HG02571 (cell line): ENCODE data around the gene PARM1.
A peak's percentile ranks its signal among the peaks of the same experiment; 100 is the strongest.

Experiments
- ATAC-seq: cut with Tn5 transposase; IDR thresholded peaks from one replicate; pipeline ENCODE4 v1.9.1; 2021; ENCODE audit warnings: mild to moderate bottlenecking, moderate library complexity; ENCODE audit not compliant: unreplicated experiment

PARM1 gene

GRCh38 chr4:74932832-74933561 is at the start of gene PARM1:
TSS of gene PARM1 (plus strand) at chr4:74933116. CDS start at chr4:74933328, 212 bp downstream.
- peak; percentile 89 for ATAC-seq

GRCh38 chr4:74884266-74884665 is 48.6 kb upstream of the PARM1 start:
- ATAC-seq: no peak

GRCh38 chr4:74886484-74886883 is 46.4 kb upstream of the PARM1 start:
- ATAC-seq: no peak

GRCh38 chr4:74890341-74890740 is 42.6 kb upstream of the PARM1 start:
- no peak for ATAC-seq

- ATAC-seq: no peak
Measured at GRCh38 chr4:74891037-74891436, 41.9 kb upstream of the PARM1 start.

- ATAC-seq: no peak
Measured at GRCh38 chr4:74893171-74893570, 39.7 kb upstream of the PARM1 start.

GRCh38 chr4:74896595-74896994 is 36.3 kb upstream of the PARM1 start:
- ATAC-seq: no peak

GRCh38 chr4:74897386-74897785 is 35.5 kb upstream of the PARM1 start:
- no peak for ATAC-seq

GRCh38 chr4:74900862-74901261 is 32.1 kb upstream of the PARM1 start:
- no peak for ATAC-seq

GRCh38 chr4:74904509-74905065 is 28.3 kb upstream of the PARM1 start:
- no peak for ATAC-seq

GRCh38 chr4:74906771-74907170 is 26.1 kb upstream of the PARM1 start:
- no peak for ATAC-seq

GRCh38 chr4:74919783-74920182 is 13.1 kb upstream of the PARM1 start:
- ATAC-seq: no peak

- no peak for ATAC-seq
Measured at GRCh38 chr4:74920704-74921103, 12.2 kb upstream of the PARM1 start.

GRCh38 chr4:74921490-74921889 is 11.4 kb upstream of the PARM1 start:
- no peak for ATAC-seq

GRCh38 chr4:74926007-74926406 is 6.9 kb upstream of the PARM1 start:
- ATAC-seq: no peak

GRCh38 chr4:74930162-74930561 is 2.8 kb upstream of the PARM1 start:
- ATAC-seq: no peak

- ATAC-seq: no peak
Measured at GRCh38 chr4:74931376-74931775, 1.5 kb upstream of the PARM1 start.

GRCh38 chr4:74932010-74932409 is 906 bp upstream of the PARM1 start:
- ATAC-seq: no peak

- no peak for ATAC-seq
Measured at GRCh38 chr4:74933562-74934015, 673 bp downstream of the PARM1 start.

- ATAC-seq: no peak
Measured at GRCh38 chr4:74934016-74934831, 1.3 kb downstream of the PARM1 start.

- no peak for ATAC-seq
Measured at GRCh38 chr4:74934888-74935287, 2.0 kb downstream of the PARM1 start.

GRCh38 chr4:74941123-74941522 is 8.2 kb downstream of the PARM1 start:
- ATAC-seq: no peak
